GM10266 (cell line): ENCODE data around the gene SLC12A8.

Source experiments
- DNase-seq: peaks from one replicate; pipeline ENCODE4 v3.0.0; 2012; ENCODE audit errors: extremely low spot score
- CTCF ChIP-seq: IDR thresholded peaks from 2 replicates; pipeline ENCODE4 v1.5.1; 2012; ENCODE audit warnings: mild to moderate bottlenecking, low read depth; ENCODE audit not compliant: control insufficient read depth, insufficient read depth; ENCODE audit errors: missing control alignments

SLC12A8 gene

DNA sequence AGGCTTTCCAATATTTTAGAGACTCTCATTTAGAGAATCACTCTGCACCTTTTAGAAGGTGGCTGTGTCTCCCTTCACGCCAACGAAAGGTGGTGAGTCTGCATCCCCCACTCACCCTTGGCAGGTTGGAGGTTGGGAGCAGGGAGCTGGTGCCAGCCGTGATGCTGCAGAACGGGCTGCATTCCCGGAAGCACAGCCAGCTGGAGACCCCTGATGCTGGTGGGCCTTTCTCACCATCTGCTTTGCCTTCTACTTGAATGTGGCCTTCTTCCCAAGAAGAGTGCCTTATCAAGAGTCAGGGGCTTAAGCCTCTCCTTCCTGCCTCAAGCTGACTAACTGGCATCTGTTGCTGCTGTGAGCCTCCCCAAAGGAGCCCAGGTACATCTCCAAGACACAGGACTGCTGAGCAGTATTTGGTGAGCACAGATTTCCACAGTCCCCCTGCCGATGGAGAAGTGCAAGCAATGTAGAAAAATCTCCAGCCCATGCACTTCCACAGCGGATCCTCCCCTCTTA is 139.1 kb downstream of the SLC12A8 start:
- DNase-seq, result no peak
- no peak for TF ChIP-seq CTCF

DNA sequence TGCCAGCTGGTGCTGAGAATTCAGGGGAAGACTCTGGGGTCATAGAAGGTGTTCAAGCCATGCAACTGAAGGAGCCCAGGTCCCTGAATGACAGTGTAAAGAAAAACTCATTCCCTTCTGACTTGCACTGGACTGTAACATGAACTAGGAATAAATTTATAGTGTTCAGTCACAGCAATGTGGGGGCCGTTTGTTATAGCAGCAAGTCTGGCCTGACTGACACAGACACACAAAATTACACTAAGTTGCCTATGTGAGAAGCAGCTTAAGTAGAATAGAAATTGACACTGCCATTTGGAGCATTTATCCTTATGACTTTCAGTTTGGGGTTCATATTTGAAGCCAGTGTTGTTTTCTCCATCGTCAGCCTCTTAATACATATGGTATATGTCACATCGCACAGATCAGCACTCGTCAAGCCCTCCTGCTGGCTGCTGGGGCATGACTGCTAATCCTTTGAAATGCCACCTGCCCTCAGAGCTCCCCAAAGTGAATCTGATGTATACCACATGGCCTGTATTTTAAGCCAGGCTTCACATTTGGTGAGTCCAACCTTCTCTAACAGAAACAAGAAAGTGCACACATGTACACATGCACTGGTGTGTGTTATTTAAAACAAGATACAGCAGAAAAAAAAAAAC is 139.7 kb downstream of the SLC12A8 start:
- no peak for TF ChIP-seq CTCF

DNA sequence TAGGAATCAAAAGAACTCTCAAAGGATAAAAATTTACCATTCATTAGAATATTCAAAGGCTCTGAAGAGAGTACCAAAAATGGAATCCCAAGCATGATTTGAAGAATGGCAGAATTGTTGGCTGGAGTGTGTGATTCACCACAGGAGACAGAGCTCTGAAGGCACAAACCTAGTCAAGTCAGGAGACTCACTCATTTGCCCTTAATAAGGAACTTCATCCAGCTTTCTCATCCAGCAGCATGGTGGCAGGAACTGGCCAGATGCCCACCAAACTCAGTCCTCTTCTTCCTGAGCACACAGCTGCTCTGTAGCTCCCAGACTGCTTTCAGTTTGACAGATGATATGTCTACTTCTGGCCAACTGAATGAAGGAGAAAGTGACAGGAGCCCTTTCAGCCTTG is 140.2 kb downstream of the SLC12A8 start:
- no peak for TF ChIP-seq CTCF
- DNase-seq, result no peak

More for the DNA sequence above, 139.7 kb downstream of the SLC12A8 start:
- DNase-seq, result no peak

GRCh38 chr3:125069968-125070745 is 142.4 kb downstream of the SLC12A8 start:
- no peak for DNase-seq
- TF ChIP-seq CTCF, result no peak

- DNase-seq, result no peak
Measured at GRCh38 chr3:125069452-125069851, 143.1 kb downstream of the SLC12A8 start.

GRCh38 chr3:125068265-125068664 is 144.3 kb downstream of the SLC12A8 start:
- no peak for DNase-seq
- TF ChIP-seq CTCF, result no peak

More at GRCh38 chr3:125069452-125069851, 143.1 kb downstream of the SLC12A8 start:
- TF ChIP-seq CTCF, result no peak

GRCh38 chr3:125067225-125067624 is 145.3 kb downstream of the SLC12A8 start:
- TF ChIP-seq CTCF, result no peak
- no peak for DNase-seq
